ENCODE results near the gene MOBP.
"Not testable (repeated sequence)": the region's sequence is repeated elsewhere in the genome, so short reads cannot be mapped to it uniquely, and the experiment has no call there.

The MOBP gene, protein sequence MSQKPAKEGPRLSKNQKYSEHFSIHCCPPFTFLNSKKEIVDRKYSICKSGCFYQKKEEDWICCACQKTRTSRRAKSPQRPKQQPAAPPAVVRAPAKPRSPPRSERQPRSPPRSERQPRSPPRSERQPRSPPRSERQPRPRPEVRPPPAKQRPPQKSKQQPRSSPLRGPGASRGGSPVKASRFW

DNA sequence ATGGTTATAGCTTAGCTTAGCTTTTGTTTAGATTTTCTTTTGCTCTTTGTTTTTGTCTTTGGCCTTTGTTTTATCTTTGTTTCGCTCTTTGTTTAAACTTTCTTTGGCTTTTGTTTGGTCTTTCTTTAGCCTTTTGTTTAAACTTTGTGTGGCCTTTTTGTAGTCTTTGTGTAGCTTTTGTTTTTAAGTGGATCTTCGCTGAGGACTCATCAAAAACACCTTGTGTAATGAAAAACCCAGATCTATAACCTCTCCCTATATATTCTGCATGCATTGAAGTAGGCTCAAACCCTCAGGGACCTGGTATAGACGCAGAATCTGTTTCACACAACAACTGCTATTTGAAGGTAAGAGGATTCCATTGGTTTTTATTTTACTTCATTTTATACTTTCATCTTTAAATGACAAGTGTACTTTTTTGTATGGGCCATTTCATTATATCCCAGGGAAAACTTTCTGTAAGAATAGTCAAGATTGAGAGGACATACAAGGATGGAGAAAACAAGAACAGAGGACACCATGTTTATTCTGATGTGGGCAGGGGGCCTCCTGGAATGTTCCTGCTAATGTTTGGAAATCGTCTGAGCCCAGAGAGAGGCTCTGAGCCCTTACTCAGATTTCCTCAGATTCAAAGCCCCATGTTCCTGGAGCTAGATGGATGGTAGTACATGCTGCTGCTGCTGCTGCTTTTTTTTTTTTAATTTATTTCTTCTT lies at the start of gene MOBP:
Gene MOBP, plus strand, starts transcription at position 287 of the 714 bp plus-strand sequence. CDS start 34,390 bp downstream, outside the sequence.
- no peaks in the 10 kb centered on the region for H3K9me3 Mint-ChIP-seq
- no peaks in the 10 kb centered on the region for H3K36me3 Mint-ChIP-seq (ENCODE audit: low read depth)
- H3K27me3 Mint-ChIP-seq = peaks cover 4% of the 10 kb centered on the region
- intact Hi-C loops (cut with micrococcal nuclease) = no loop called here
- no peak within 1 kb of the TSS for H3K27ac Mint-ChIP-seq
- H3K4me3 Mint-ChIP-seq = no peak within 1 kb of the TSS
- H3K4me1 Mint-ChIP-seq (ENCODE audit: low read depth) = no peaks in the 10 kb centered on the region

DNA sequence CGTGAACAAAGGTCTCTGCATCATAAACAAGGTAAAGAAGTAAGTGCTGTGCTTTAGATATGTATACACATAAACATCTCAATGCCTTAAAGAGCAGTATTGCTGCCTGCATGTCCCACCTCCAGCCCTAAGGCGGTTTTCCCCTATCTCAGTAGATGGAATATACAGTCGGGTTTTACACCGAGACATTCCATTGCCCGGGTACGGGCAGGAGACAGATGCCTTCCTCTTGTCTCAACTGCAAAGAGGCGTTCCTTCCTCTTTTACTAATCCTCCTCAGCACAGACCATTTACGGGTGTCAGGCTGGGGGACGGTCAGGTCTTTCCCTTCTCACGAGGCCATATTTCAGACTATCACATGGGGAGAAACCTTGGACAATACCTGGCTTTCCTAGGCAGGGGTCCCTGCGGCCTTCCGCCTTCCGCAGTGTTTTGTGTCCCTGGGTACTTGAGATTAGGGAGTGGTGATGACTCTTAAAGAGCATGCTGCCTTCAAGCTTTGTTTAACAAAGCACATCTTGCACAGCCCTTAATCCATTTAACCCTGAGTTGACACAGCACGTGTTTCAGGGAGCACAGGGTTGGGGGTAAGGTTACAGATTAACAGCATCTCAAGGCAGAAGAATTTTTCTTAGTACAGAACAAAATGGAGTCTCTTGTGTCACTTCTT lies 48.8 kb upstream of the MOBP start:
- H3K4me3 Mint-ChIP-seq; H3K27ac Mint-ChIP-seq; H3K36me3 Mint-ChIP-seq (ENCODE audit: low read depth); H3K9me3 Mint-ChIP-seq; H3K4me1 Mint-ChIP-seq (ENCODE audit: low read depth); intact Hi-C loops (cut with micrococcal nuclease): not testable (repeated sequence)
- H3K27me3 Mint-ChIP-seq = peaks cover 17% of the 10 kb centered on the region

DNA sequence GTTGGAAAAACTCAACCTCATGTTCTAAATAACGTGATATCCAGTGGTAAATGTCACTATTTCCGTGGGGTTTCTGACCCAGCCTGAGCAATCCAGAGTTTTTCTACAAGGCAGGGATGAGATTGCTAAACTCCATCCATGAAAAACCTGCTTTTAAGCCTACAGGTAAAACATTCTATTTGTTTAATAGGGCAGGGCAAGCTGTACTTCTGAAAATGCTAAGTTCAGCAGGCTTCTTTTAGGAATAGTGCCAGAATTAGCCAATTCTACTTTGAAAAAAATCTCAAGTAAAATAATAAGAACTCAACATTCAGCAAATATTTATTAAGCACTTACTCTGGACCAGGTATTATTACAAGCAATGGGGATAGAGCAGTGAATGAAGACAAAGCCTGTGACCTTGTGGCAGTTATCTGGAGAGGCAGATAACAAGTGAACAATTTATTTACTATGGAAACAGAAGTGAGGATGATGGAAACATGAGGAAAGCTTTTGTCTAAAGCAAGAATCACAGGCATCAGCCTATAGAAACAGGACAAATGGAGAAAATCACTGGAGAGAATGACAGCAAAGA lies 47.7 kb upstream of the MOBP start:
- Mint-ChIP-seq H3K36me3 (ENCODE audit: low read depth) (no peaks in the 10 kb centered on the region), H3K4me1 (ENCODE audit: low read depth) (peaks cover 8% of the 10 kb centered on the region), H3K4me3 (no peak overlapping the region), H3K9me3 (no peaks in the 10 kb centered on the region), H3K27me3 (peaks cover 17% of the 10 kb centered on the region), H3K27ac (no peak overlapping the region)
- intact Hi-C loops (cut with micrococcal nuclease) = no loop called here

DNA sequence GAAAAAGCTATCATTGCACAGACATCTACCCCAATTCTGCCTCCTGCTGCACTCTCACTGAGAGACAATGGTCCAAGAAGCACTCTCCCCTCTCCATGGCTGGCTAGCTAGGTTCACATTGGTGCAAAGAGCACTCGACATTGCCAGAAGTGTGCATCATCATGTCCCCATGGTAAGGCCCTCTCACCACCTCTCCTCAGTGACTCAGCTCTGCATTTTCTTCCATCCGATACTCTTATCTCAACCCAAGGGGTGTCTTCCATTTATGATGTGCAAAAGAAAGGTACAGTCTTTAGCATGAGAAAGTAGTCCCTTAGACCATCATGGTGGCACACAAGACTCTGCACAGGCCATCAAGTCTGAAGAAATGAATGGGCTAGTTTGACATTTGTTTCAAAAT lies 46.9 kb upstream of the MOBP start:
- peaks cover 17% of the 10 kb centered on the region for H3K27me3 Mint-ChIP-seq
- no peaks in the 10 kb centered on the region for H3K9me3 Mint-ChIP-seq
- intact Hi-C loops (cut with micrococcal nuclease) = no loop called here
- no peaks in the 10 kb centered on the region for H3K36me3 Mint-ChIP-seq (ENCODE audit: low read depth)
- no peak overlapping the region for H3K4me3 Mint-ChIP-seq
- peaks cover 8% of the 10 kb centered on the region for H3K4me1 Mint-ChIP-seq (ENCODE audit: low read depth)
- no peak overlapping the region for H3K27ac Mint-ChIP-seq

DNA sequence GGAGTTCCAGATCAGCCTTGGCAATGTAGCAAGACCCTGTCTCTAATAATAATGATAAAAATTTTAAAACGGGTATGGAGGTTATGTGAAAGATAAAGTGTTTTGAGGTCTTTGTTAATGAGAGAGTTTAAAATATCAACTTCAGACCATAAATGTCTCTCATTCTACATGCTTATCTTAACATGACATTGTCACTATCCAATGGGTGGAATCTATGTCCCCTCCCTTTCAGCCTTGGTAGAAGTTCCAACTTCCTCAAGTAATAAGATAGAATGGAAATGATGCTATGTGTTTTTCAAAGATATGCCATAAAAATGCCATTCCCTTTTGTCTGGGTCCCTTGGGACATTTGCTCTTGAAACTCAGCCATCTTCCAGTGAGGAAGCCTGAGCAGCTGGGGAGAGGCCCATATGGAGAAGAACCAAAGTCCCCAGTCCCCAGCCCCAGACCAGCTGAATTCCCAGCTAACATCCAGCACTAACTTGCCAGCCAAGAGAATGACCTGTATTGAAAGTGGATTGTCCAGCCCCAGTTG lies 44.0 kb upstream of the MOBP start:
- peaks cover under 1% of the 10 kb centered on the region for H3K4me1 Mint-ChIP-seq (ENCODE audit: low read depth)
- peaks cover 8% of the 10 kb centered on the region for H3K27me3 Mint-ChIP-seq
- intact Hi-C loops (cut with micrococcal nuclease) = no loop called here
- H3K4me3 Mint-ChIP-seq = no peak overlapping the region
- no peak overlapping the region for H3K27ac Mint-ChIP-seq
- no peaks in the 10 kb centered on the region for H3K9me3 Mint-ChIP-seq
- no peaks in the 10 kb centered on the region for H3K36me3 Mint-ChIP-seq (ENCODE audit: low read depth)

DNA sequence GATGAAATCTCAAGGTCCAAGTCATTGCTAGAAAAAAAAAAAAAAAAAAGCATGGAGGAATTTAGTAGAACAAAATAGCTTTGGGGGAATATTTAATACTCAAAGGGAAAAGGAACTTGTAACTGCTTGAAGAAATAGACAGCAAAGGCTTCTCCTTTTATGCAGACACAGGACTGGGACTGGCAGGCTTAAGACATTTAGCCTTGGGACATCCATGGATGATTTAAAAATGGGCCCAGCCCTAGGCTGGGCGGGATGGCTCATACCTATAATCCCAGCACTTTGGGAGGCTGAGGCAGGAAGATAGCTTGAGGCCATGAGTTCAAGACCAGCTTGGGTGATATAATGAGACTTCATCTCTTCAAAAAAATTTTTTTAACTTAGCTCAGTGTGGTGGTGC lies 41.2 kb upstream of the MOBP start:
- intact Hi-C loops (cut with micrococcal nuclease) = no loop called here
- H3K4me3 Mint-ChIP-seq = no peak overlapping the region
- peaks cover 7% of the 10 kb centered on the region for H3K27me3 Mint-ChIP-seq
- H3K4me1 Mint-ChIP-seq (ENCODE audit: low read depth) = no peaks in the 10 kb centered on the region
- no peak overlapping the region for H3K27ac Mint-ChIP-seq
- no peaks in the 10 kb centered on the region for H3K36me3 Mint-ChIP-seq (ENCODE audit: low read depth)
- no peaks in the 10 kb centered on the region for H3K9me3 Mint-ChIP-seq

DNA sequence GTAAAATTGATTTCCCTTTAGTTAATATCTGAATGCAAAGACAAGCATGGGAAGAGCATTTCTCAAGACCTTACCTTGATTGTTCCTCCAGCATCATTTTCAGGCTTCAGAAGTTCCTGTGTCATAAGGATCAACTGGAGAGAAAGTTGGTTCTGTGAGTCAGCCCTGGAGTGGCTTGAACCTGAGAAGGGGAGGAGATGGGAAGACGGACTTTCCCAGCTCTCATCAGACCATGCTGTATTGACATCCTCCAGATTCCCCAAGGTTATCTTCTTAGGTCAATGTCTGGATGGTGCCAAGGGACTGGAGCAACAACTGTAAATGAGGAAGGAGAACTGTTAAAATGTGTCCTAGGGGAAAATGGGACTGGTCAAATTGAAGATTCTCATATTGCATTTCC lies 40.0 kb upstream of the MOBP start:
- intact Hi-C loops (cut with micrococcal nuclease) = no loop called here
- H3K4me3 Mint-ChIP-seq = no peak overlapping the region
- H3K27me3 Mint-ChIP-seq = peaks cover 7% of the 10 kb centered on the region
- no peaks in the 10 kb centered on the region for H3K36me3 Mint-ChIP-seq (ENCODE audit: low read depth)
- no peaks in the 10 kb centered on the region for H3K9me3 Mint-ChIP-seq
- no peaks in the 10 kb centered on the region for H3K4me1 Mint-ChIP-seq (ENCODE audit: low read depth)
- no peak overlapping the region for H3K27ac Mint-ChIP-seq

DNA sequence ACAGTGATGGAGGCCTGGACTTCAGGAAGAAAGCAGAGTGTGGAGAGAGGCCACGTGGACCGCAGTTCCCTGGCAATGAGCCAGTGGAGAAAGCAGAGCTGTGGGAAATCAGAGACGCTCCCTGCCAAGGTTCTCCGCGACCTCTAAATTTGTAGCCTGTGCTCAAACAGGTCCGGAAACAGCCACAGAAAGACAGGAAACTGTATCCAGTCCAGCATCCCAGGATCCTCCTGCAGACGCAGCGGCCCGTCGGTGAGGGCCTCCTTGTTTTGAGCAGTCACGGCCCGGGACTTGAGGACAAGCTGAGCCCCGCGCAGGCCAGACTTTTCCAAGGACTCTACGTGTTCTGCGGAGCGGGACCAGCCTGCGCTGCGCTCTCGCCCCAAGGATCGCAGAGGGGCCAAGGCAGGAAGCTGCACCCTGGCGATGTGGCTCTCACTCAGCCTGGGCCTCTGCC lies 38.7 kb upstream of the MOBP start:
- Mint-ChIP-seq H3K9me3 (no peaks in the 10 kb centered on the region), H3K27me3 (peaks cover 7% of the 10 kb centered on the region), H3K36me3 (ENCODE audit: low read depth) (no peaks in the 10 kb centered on the region), H3K4me3 (no peak overlapping the region), H3K27ac (no peak overlapping the region), H3K4me1 (ENCODE audit: low read depth) (no peaks in the 10 kb centered on the region)
- intact Hi-C loops (cut with micrococcal nuclease) = no loop called here

DNA sequence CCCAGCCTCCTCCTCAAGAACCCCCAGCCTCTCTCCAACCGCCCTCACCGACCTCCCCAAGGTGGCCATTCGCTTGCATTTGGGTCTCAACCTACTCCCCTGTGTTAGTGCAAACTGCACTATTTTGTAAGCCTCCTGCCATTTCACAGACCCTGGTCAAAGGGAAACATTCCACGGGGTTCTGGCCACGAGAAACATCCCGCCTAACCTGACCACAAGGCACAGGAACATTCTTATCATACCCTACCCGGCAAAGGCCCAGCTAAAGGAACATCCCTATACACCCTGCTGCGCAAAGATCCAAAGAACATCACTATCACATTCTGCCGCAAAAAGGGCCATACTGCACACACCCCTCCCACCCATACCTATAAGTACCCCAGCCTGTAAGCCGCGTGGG lies 38.0 kb upstream of the MOBP start:
- Mint-ChIP-seq H3K36me3 (ENCODE audit: low read depth) (no peaks in the 10 kb centered on the region), H3K27me3 (peaks cover 7% of the 10 kb centered on the region), H3K9me3 (no peaks in the 10 kb centered on the region), H3K27ac (no peak overlapping the region), H3K4me3 (no peak overlapping the region), H3K4me1 (ENCODE audit: low read depth) (no peaks in the 10 kb centered on the region)
- intact Hi-C loops (cut with micrococcal nuclease) = no loop called here

DNA sequence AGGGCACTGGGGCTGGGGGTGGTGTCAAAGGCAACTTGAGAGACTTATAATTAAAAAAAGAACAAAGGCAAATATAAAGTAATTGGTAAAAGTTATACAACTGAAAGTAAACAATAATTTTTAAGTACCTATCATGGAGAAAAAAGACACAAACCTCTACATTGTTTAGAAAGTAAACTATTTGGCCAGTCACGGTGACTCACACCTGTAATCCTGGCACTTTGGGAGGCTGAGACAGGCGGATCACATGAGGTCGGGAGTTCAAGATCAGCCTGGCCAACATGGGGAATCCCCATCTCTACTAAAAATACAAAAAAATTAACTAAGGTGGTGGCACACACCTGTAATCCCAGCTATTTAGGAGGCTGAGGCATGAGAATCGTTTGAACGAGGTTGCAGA lies 35.1 kb upstream of the MOBP start:
- Mint-ChIP-seq H3K27ac (no peak overlapping the region), H3K36me3 (ENCODE audit: low read depth) (no peaks in the 10 kb centered on the region), H3K9me3 (no peaks in the 10 kb centered on the region), H3K4me3 (no peak overlapping the region), H3K27me3 (peaks cover 7% of the 10 kb centered on the region), H3K4me1 (ENCODE audit: low read depth) (no peaks in the 10 kb centered on the region)
- intact Hi-C loops (cut with micrococcal nuclease) = no loop called here

DNA sequence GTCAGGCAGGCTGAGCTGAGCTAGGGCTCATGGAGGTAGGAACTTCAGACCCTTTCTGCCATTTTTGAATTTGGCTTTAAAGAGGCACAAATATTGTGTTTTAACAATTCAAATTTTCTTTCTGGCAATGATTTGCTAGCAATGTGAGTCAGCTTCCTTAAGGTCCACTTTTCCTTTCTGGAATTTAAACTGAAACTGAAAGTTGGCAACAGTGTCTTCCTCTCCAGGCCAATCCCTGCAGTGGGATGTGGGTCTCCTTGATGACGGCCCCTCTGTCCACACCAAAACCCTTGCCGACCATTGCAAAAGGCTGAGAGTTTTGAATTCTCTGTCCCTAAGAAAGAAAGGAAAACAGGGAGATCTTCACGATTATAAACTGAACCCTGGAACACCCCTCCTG lies 33.8 kb upstream of the MOBP start:
- Mint-ChIP-seq H3K4me3 (no peak overlapping the region), H3K9me3 (no peaks in the 10 kb centered on the region), H3K27me3 (peaks cover 7% of the 10 kb centered on the region), H3K4me1 (ENCODE audit: low read depth) (no peaks in the 10 kb centered on the region), H3K36me3 (ENCODE audit: low read depth) (no peaks in the 10 kb centered on the region), H3K27ac (no peak overlapping the region)
- intact Hi-C loops (cut with micrococcal nuclease) = no loop called here

DNA sequence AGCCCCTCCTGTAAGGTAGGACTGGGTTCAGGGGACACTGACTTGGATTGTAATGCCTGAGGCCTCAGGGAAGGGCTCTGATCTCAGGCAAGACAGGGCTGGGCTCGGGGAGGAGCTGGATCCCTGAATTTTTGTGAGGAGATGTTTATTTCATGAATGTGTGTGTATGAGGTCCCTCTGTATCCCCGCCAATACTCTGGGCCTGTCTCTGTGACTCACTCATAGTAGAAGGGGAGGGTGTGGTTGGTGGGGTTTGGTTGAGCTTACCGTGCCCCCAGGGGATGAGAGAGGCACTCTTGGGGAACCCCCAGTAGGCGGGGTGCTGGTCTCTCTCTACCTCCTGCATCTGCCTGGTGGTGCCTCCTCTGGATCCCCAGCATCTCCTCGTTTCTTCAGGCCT lies 32.9 kb upstream of the MOBP start:
- H3K9me3 Mint-ChIP-seq = no peaks in the 10 kb centered on the region
- H3K4me1 Mint-ChIP-seq (ENCODE audit: low read depth) = no peaks in the 10 kb centered on the region
- H3K4me3 Mint-ChIP-seq = no peak overlapping the region
- H3K27ac Mint-ChIP-seq = no peak overlapping the region
- H3K27me3 Mint-ChIP-seq = peaks cover 3% of the 10 kb centered on the region
- no peaks in the 10 kb centered on the region for H3K36me3 Mint-ChIP-seq (ENCODE audit: low read depth)
- intact Hi-C loops (cut with micrococcal nuclease) = no loop called here

DNA sequence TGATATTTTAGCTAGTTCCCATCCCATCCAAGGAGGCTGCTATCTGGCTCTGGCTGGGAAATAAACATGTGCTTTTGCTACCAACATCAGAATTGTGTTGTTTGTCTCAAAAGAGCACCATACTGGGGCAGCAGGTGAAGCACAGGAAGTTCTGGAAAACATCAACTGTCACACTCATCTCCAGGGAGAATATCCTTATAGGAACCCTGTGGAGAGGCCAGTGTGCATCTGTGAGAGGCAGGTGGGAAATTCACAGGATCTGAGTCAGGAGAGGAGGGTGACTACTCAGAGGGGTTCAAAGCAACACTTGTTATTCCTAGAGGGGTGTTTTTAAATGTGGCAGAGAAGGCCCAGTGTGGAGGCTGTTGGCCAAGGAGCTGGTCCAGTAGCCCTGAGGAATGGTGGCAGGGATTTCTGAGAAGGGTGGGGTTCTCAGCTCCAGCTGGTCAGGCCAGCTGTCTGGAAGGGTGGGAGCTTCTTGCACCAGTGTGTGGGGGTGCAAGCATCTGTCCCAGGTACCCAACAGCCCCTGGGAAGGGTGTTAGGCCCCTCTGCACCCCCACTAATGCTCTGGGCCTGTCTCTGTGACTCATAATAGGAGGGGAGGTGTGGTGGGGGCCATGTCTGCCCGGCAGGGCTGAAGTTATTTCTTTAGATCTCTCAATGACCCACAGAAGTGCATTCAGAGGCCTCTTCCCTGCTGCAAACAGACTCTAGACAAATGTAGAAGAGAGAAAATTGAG lies 32.3 kb upstream of the MOBP start:
- intact Hi-C loops (cut with micrococcal nuclease) = no loop called here
- Mint-ChIP-seq H3K36me3 (ENCODE audit: low read depth) (no peaks in the 10 kb centered on the region), H3K9me3 (no peaks in the 10 kb centered on the region), H3K4me3 (no peak overlapping the region), H3K27me3 (no peaks in the 10 kb centered on the region), H3K4me1 (ENCODE audit: low read depth) (no peaks in the 10 kb centered on the region), H3K27ac (no peak overlapping the region)

All from dendritic cell treated with granulocyte-macrophage colony-stimulating factor and Interleukin-4, amounts not matched to agents 40 ng/mL and 50 ng/mL, for 4 days (primary cell).